Coronary artery (tissue), 2 donors: ENCODE data around the gene RNASE12.

Experiments used
- DNase-seq: peaks from one replicate; pipeline ENCODE4 v3.0.0-alpha.2; 2017; ENCODE audit warnings: low spot score
- H3K27ac ChIP-seq, 2 donors: fragments of 200-600 bp; sonication (generic); one replicate each; pipeline ENCODE4 v1.5.1; 2016 to 2019
- H3K4me3 ChIP-seq: fragments of 200-600 bp; sonication (generic); 2 replicates; pipeline ENCODE4 v1.5.1; 2016; ENCODE audit warnings: mild to moderate bottlenecking, moderate library complexity
- TF ChIP-seq, protein P1 (sequence below): fragments of 200-600 bp; sonication (generic); IDR thresholded peaks from one replicate; pipeline ENCODE4 v1.5.1; 2019; ENCODE audit warnings: antibody characterized with exemption

Gene RNASE12

DNA sequence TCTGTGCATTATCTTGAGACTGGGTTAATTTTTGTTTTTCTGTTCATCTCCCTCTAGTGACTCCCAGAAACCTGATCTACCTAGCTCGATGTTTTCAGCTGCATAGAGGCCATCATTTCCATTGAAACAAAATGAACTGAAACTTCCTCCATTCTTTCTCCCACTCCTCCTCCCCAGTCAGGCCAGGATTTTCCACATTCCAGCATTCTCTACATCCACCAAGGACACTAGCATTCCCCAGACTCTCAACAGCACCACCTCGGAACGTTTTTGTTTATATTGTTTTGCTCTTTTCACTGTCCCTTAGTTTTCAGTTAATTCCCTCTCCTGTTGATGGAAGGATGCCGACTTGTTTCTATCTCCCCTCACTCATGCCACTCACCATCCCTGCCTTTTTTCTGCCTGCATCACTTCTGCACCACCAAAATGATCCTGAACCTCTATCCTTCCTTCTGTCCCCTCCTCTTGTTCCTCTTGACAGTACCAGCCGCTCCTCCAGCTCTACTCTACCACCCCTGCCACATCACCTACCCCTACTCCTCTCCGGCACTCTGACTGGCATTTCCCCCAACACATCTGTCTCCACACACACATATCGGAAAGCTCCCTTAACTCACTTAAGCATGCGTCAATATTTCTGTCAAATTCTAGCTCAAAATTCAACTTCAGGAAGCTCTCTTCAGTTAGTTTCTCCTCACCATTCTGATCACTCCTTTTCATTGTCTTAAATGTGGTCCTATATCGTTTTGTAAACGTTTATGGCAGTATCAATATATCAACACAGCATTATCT, 37.1 kb upstream of the RNASE12 start:
- TF ChIP-seq, protein P1, sequence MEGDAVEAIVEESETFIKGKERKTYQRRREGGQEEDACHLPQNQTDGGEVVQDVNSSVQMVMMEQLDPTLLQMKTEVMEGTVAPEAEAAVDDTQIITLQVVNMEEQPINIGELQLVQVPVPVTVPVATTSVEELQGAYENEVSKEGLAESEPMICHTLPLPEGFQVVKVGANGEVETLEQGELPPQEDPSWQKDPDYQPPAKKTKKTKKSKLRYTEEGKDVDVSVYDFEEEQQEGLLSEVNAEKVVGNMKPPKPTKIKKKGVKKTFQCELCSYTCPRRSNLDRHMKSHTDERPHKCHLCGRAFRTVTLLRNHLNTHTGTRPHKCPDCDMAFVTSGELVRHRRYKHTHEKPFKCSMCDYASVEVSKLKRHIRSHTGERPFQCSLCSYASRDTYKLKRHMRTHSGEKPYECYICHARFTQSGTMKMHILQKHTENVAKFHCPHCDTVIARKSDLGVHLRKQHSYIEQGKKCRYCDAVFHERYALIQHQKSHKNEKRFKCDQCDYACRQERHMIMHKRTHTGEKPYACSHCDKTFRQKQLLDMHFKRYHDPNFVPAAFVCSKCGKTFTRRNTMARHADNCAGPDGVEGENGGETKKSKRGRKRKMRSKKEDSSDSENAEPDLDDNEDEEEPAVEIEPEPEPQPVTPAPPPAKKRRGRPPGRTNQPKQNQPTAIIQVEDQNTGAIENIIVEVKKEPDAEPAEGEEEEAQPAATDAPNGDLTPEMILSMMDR, result no peak
- Histone ChIP-seq H3K27ac (no peak overlapping the region), H3K4me3 (no peak overlapping the region)
- no peak for DNase-seq

DNA sequence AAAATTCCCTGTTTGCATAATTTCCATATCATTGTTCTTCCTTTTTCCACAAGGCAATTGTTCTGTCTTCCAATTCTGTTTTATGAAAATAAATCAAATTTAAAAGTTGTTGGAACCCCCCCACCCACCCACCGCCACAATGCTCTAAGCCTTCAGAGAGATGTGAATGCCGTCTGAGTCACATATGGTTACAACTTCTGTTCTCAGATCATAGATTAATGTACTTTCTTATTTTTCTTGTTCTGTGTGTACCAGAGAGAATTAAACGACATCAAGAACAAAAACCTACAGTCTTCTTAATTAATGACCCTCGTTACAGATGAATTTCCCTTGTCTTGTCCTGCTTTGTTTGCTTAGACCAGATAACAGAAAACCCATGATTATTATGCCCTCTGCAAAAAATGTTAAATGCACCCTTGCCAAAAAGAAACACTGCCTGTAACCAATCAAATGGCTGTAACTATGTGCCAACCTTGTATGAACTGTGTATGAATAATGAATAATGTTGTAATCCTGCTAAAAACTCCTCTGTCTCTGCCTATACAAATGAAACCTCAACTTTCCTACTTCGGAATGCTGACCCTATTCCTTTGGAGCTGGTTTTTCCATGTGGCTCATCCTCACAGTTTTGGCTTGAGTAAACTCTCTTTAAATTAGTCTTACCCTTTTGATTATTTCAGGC, 36.3 kb upstream of the RNASE12 start:
- Histone ChIP-seq H3K27ac (no peak overlapping the region), H3K4me3 (no peak overlapping the region)
- DNase-seq, result no peak
- TF ChIP-seq, protein P1, result no peak

GRCh38 chr14:20626274-20626673, 35.1 kb upstream of the RNASE12 start:
- no peak for DNase-seq
- Histone ChIP-seq H3K4me3 (peak overlapping the region; percentile 55), H3K27ac (no peak overlapping the region)
- TF ChIP-seq, protein P1, result no peak

DNA sequence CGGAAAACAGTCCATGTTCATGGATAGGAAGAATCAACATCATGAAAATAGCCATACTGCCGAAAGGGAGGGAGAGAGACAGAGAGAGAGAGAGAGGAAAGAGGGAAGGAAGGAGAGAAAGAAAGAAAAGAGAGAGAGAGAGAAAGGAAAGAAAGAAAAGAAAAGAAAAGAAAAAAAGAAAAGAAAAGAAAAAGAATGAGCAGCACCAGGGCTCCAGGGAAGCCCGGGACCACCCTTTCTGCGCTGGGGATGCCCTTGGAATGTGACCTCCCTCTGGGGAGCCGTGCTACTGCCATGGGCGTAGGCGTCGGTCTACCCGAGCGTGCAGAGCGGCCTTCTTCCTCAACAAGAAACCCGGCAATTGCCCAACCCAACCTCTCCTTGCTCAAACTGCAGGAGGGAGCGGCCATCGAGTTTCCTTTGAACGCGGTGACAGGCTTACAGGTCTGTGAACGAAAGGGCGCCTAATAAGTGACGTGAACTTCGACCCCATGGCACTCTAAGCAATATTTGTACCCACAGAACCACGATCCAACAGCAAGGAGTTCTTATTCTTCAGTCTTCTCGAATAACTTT, 33.4 kb upstream of the RNASE12 start:
- Histone ChIP-seq H3K4me3 (peak overlapping the region; percentile 55), H3K27ac (no peak overlapping the region)
- no peak for DNase-seq
- TF ChIP-seq, protein P1, result no peak

DNA sequence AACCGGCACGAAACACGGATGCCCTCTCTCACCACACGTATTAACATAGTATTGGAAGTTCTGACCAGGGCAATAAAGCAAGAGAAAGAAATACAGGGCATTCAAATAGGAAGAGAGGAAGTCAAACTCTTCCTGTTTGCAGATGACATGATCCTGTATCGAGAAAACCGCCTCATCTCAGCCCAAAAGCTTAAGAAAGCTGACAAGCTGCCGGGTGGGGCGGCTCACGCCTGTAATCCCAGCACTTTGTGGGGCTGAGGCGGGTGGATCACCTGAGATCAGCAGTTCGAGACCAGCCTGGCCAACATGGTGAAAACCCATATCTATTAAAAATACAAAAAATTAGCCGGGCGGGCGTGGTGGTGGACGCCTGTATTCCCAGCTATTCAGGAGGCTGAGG, 32.6 kb upstream of the RNASE12 start:
- H3K4me3 ChIP-seq, result no peak overlapping the region
- no peak for DNase-seq

GRCh38 chr14:20622816-20623291, 31.7 kb upstream of the RNASE12 start:
- DNase-seq, result no peak
- TF ChIP-seq, protein P1, result no peak
- H3K4me3 ChIP-seq, result peak overlapping the region; percentile 48
- no peak overlapping the region for H3K27ac ChIP-seq

More for the DNA sequence above, 32.6 kb upstream of the RNASE12 start:
- H3K27ac ChIP-seq, result no peak overlapping the region
- TF ChIP-seq, protein P1, result no peak
